CD4-positive, alpha-beta memory T cell (primary cell): ENCODE measurements around the gene TK2. TPM values are rescaled to one million over a fixed set of nuclear protein-coding genes. Genes with fewer than 3 reads are reported as not detected.

Experiments
- CTCF ChIA-PET: fragments of 350-600 bp; sonication (Branson Sonifier 250); formaldehyde crosslinking; loops from one replicate; lab custom pipeline; 2021; ENCODE audit warnings: inconsistent platforms; ENCODE audit not compliant: partially characterized antibody; lab: Charles Lee
- POLR2A ChIA-PET: fragments of 350-600 bp; sonication (Branson Sonifier 250); formaldehyde crosslinking; loops from one replicate; lab custom pipeline; 2021; ENCODE audit not compliant: partially characterized antibody; lab: Charles Lee
- DNase-seq, 5 donors: peaks; one replicate each; pipeline versions ENCODE4 v3.0.0 to v3.0.0-alpha.2; 2020 to 2022; ENCODE audit warnings: mixed read lengths in 1 of 5
- H3K27ac ChIP-seq: one replicate; pipeline ENCODE4 v1.7.0; 2013; ENCODE audit warnings: low read depth, low read length
- H3K27me3 ChIP-seq: 2 replicates; pipeline ENCODE4 v1.7.0; 2013; ENCODE audit warnings: mild to moderate bottlenecking, low read length, moderate library complexity; ENCODE audit not compliant: insufficient read depth
- H3K36me3 ChIP-seq: 2 replicates; pipeline ENCODE4 v1.7.0; 2013; ENCODE audit warnings: mild to moderate bottlenecking, low read length, moderate library complexity; ENCODE audit not compliant: insufficient read depth
- H3K4me1 ChIP-seq: 2 replicates; pipeline ENCODE4 v1.7.0; 2013; ENCODE audit warnings: mild to moderate bottlenecking, low read length, moderate library complexity; ENCODE audit not compliant: insufficient read depth
- H3K4me3 ChIP-seq, 2 donors: one replicate each; pipeline ENCODE4 v1.7.0; 2013; ENCODE audit warnings: low read length in 2 of 2, mild to moderate bottlenecking in 1 of 2
- H3K9me3 ChIP-seq, 2 donors: one replicate each; pipeline ENCODE4 v1.7.0; 2013; ENCODE audit warnings: low read length in 2 of 2, control low read depth in 1 of 2; ENCODE audit not compliant: control insufficient read depth in 1 of 2
- H3K27ac Mint-ChIP-seq, 7 donors: one replicate each; pipeline ENCODE4 v1.8.0; 2020 to 2021; ENCODE audit warnings: mixed read lengths in 7 of 7, mild to moderate bottlenecking in 6 of 7, inconsistent platforms in 3 of 7, moderate library complexity in 3 of 7
- H3K27me3 Mint-ChIP-seq, 2 donors: one replicate each; pipeline ENCODE4 v1.8.0; 2020 to 2021; ENCODE audit warnings: mixed read lengths in 2 of 2
- H3K36me3 Mint-ChIP-seq, 2 donors: one replicate each; pipeline ENCODE4 v1.8.0; 2020 to 2021; ENCODE audit warnings: mixed read lengths in 2 of 2, inconsistent platforms in 1 of 2, mild to moderate bottlenecking in 1 of 2
- H3K4me1 Mint-ChIP-seq, 4 donors: one replicate each; pipeline ENCODE4 v1.8.0; 2020 to 2021; ENCODE audit warnings: mixed read lengths in 4 of 4, mild to moderate bottlenecking in 1 of 4
- H3K4me3 Mint-ChIP-seq, 8 donors: one replicate each; pipeline ENCODE4 v1.8.0; 2020 to 2021; ENCODE audit warnings: mixed read lengths in 8 of 8, mild to moderate bottlenecking in 7 of 8, moderate library complexity in 6 of 8, inconsistent platforms in 3 of 8
- H3K9me3 Mint-ChIP-seq, 8 donors: one replicate each; pipeline ENCODE4 v1.8.0; 2020 to 2021; ENCODE audit warnings: mixed read lengths in 8 of 8, mild to moderate bottlenecking in 5 of 8, inconsistent platforms in 3 of 8, moderate library complexity in 1 of 8
- intact Hi-C: fragments of 100-400 bp; cut with micrococcal nuclease; formaldehyde crosslinking; loops from one replicate; pipeline ENCODE4 v1.15.1; 2023
- polyA plus RNA-seq, 2 donors: library from polyadenylated mRNA; unstranded; fragments of 300-500 nt; fragmentation: Illumina TruSeq; gene quantifications; one replicate each; pipeline ENCODE4 v1.2.3, GENCODE V29; 2021
- total RNA-seq, 2 experiments: library from RNA; stranded (reverse); gene quantifications; one replicate each; pipeline ENCODE4 v1.2.3, GENCODE V29; 2021

TK2 gene
- total and polyA plus RNA-seq, 4 experiments from 2014 or later: 3.9 to 10.2 (median 7.4) TPM

GRCh38 chr16:66566051-66566901 lies 16.4 kb upstream of the TK2 start, which contains the start of gene CMTM1:
TSS of gene CMTM1 (plus strand) at chr16:66566439. CDS start at chr16:66566514, 75 bp downstream.
- no peak for DNase-seq
- H3K9me3 Mint-ChIP-seq: no peaks in the 10 kb centered on the region
- ChIA-PET CTCF (interaction anchor here (5.0 kb wide), 1 partner anchor 42 kb away, joined by 51 read pairs; no protein-coding TSS in a partner anchor), POLR2A (interaction anchor here (0.8 to 1.1 kb wide), 2 partner anchors 8 to 11 kb away, joined by 3 read pairs; no protein-coding TSS in a partner anchor)
- no peak within 1 kb of the TSS for H3K4me3 Mint-ChIP-seq
- Histone ChIP-seq H3K4me3 (no peak within 1 kb of the TSS), H3K27ac (no peak within 1 kb of the TSS), H3K9me3 (no peaks in the 10 kb centered on the region), H3K36me3 (peaks cover 23% of the 10 kb centered on the region), H3K27me3 (no peaks in the 10 kb centered on the region), H3K4me1 (peaks cover 34% of the 10 kb centered on the region)
- H3K27ac Mint-ChIP-seq: peak within 1 kb of the TSS in 2 of 7 donors; percentile 19 to 62
- H3K27me3 Mint-ChIP-seq: no peaks in the 10 kb centered on the region
- intact Hi-C loops: no loop called here
- H3K4me1 Mint-ChIP-seq: peaks cover 25 to 41% (median 33%) of the 10 kb centered on the region in 4 donors
- peaks cover 32 to 46% of the 10 kb centered on the region in 2 donors for H3K36me3 Mint-ChIP-seq

GRCh38 chr16:66563574-66564334 lies 13.8 kb upstream of the TK2 start:
- peak overlapping the region; percentile 20 for H3K27ac ChIP-seq
- peaks cover 32% of the 10 kb centered on the region for H3K36me3 ChIP-seq
- intact Hi-C loops: loop anchor here (2.0 kb wide), 3 partner anchors 25 to 87 kb away; partner anchors contain the start of gene CMTM3
- peaks cover 59% of the 10 kb centered on the region for H3K4me1 ChIP-seq
- no peak overlapping the region for H3K4me3 Mint-ChIP-seq
- peaks cover 32 to 59% of the 10 kb centered on the region in 2 donors for H3K36me3 Mint-ChIP-seq
- no peaks in the 10 kb centered on the region for H3K27me3 ChIP-seq
- no peak for DNase-seq
- no peaks in the 10 kb centered on the region for H3K9me3 Mint-ChIP-seq
- no peaks in the 10 kb centered on the region for H3K9me3 ChIP-seq
- no peak overlapping the region for H3K4me3 ChIP-seq
- POLR2A ChIA-PET: interaction anchor here (1.2 to 4.4 kb wide), 9 partner anchors 12 to 155 kb away, joined by 3 to 76 read pairs (median 9); partner anchors contain the start of genes CKLF, CMTM2, CMTM3 and TK2
- H3K27ac Mint-ChIP-seq: peak overlapping the region; percentile 0 to 88 (median 63)
- CTCF ChIA-PET: interaction anchor here (0.6 to 5.0 kb wide), 34 partner anchors 8 to 787 kb away, joined by 3 to 58 read pairs (median 6); partner anchors contain the start of genes CKLF, CMTM2, DYNC1LI2 and TK2
- H3K4me1 Mint-ChIP-seq: peaks cover 43 to 62% (median 51%) of the 10 kb centered on the region in 4 donors
- H3K27me3 Mint-ChIP-seq: no peaks in the 10 kb centered on the region

DNA sequence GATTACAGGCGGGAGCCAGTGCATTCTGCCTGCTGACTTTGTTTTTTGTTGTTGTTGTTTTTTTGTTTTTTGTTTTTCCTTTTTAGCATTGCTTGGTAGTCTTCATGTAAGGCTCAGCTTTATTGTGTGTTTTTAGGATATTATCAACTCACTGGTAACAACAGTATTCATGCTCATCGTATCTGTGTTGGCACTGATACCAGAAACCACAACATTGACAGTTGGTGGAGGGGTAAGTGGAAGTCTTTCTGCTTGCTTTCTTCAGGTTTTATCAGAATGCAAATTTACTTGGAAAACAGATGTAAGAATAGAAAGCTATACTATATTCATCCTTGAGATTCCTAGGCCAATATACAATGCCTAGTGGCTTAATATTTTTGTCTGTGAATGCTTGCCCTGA lies 13.1 kb upstream of the TK2 start:
- CTCF ChIA-PET: interaction anchor here (0.6 to 5.0 kb wide), 31 partner anchors 9 to 787 kb away, joined by 3 to 58 read pairs (median 6); partner anchors contain the start of genes CKLF, CMTM2 and TK2
- H3K36me3 ChIP-seq: peaks cover 40% of the 10 kb centered on the region
- intact Hi-C loops: loop anchor here (1.0 to 2.0 kb wide), 4 partner anchors 26 to 177 kb away; partner anchors contain the start of gene CMTM3

DNA sequence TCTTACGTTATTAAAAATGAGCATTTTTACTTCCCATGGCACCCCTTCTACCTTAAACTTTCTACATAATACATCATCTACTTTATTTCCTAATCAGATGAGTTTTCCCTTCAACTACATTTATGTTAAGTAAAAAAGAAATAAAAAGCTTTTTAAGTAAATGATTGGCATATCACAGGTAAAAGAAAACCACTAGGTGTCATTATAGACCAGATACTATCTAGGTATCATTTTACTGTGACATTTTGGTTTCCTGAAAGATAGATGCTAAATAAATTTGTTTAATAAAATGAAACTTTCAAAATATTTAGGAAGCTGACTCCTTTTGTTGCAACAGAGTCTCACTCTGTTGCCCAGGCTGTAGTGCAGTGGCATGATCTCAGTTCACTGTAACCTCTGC lies 12.5 kb upstream of the TK2 start:
- intact Hi-C loops: loop anchor here (1.0 to 2.0 kb wide), 4 partner anchors 26 to 178 kb away; partner anchors contain the start of gene CMTM3
- peaks cover 28 to 64% of the 10 kb centered on the region in 2 donors for H3K36me3 Mint-ChIP-seq
- Histone ChIP-seq H3K27me3 (no peaks in the 10 kb centered on the region), H3K36me3 (peaks cover 41% of the 10 kb centered on the region), H3K4me1 (peaks cover 73% of the 10 kb centered on the region), H3K27ac (no peak overlapping the region), H3K4me3 (no peak overlapping the region), H3K9me3 (no peaks in the 10 kb centered on the region)
- H3K27ac Mint-ChIP-seq: peak overlapping the region; percentile 58 to 80 (median 73)
- no peaks in the 10 kb centered on the region for H3K9me3 Mint-ChIP-seq
- H3K4me3 Mint-ChIP-seq: peak overlapping the region in 6 of 8 donors; percentile 15 to 86 (median 64)
- ChIA-PET POLR2A (interaction anchor here (1.2 to 4.4 kb wide), 11 partner anchors 9 to 154 kb away, joined by 3 to 76 read pairs (median 7); partner anchors contain the start of genes CKLF, CMTM2, CMTM3 and TK2), CTCF (interaction anchor here (1.0 to 5.0 kb wide), 28 partner anchors 10 to 305 kb away, joined by 3 to 58 read pairs (median 8); partner anchors contain the start of genes CKLF, CMTM2 and TK2)
- peaks cover 53 to 74% (median 63%) of the 10 kb centered on the region in 4 donors for H3K4me1 Mint-ChIP-seq
- H3K27me3 Mint-ChIP-seq: no peaks in the 10 kb centered on the region
- peak in 3 of 5 donors; percentile 28 to 42 (median 31) for DNase-seq

More for the DNA sequence above, 13.1 kb upstream of the TK2 start:
- no peaks in the 10 kb centered on the region for H3K9me3 Mint-ChIP-seq
- H3K27me3 Mint-ChIP-seq: no peaks in the 10 kb centered on the region
- no peak for DNase-seq
- POLR2A ChIA-PET: interaction anchor here (1.2 to 4.4 kb wide), 10 partner anchors 8 to 155 kb away, joined by 3 to 76 read pairs (median 8); partner anchors contain the start of genes CKLF, CMTM2, CMTM3 and TK2
- peak overlapping the region in 6 of 7 donors; percentile 38 to 80 (median 70) for H3K27ac Mint-ChIP-seq
- H3K4me3 ChIP-seq: no peak overlapping the region
- H3K4me1 Mint-ChIP-seq: peaks cover 50 to 70% (median 58%) of the 10 kb centered on the region in 4 donors
- peaks cover 67% of the 10 kb centered on the region for H3K4me1 ChIP-seq
- peak overlapping the region in 7 of 8 donors; percentile 7 to 66 (median 47) for H3K4me3 Mint-ChIP-seq
- no peaks in the 10 kb centered on the region for H3K27me3 ChIP-seq
- peak overlapping the region; percentile 20 for H3K27ac ChIP-seq
- H3K36me3 Mint-ChIP-seq: peaks cover 31 to 65% of the 10 kb centered on the region in 2 donors
- no peaks in the 10 kb centered on the region for H3K9me3 ChIP-seq

DNA sequence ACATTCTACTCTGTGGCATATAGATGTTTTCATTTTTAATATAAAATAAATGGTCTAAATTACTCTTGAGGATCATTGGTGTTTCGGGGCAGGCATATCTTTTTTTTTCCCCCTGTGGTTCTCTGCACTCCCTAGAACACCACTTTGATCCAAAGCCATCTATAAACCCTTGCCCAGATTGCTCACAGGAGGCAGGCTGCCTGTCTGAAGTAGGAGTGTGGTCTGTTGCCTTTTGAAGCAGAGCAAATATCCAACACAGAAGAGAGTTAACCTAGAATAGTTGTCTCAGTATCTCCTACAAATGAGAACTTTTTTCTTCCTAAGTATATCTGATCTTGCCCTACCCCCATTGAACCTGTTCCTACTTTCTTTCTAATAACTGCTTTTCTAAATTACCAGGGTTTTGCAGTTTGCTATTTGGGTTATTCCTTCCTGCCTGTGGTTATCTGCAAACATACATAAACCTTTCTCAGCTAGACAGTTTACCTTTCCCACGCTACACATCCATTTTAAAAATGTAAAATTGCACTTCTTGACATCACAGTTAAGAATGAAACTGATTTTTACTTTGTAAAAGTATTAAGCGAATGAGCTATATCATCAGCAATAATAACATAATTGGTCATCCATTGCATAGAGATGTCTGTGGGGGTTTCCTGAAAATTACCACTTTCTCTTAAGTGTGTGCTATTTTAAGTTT lies 11.6 kb upstream of the TK2 start:
- Histone ChIP-seq H3K4me3 (no peak overlapping the region), H3K36me3 (peaks cover 37% of the 10 kb centered on the region), H3K27ac (peak overlapping the region; percentile 28), H3K9me3 (no peaks in the 10 kb centered on the region), H3K27me3 (no peaks in the 10 kb centered on the region), H3K4me1 (peaks cover 81% of the 10 kb centered on the region)
- ChIA-PET POLR2A (interaction anchor here (1.2 to 4.4 kb wide), 7 partner anchors 9 to 50 kb away, joined by 5 to 76 read pairs (median 12); partner anchors contain the start of genes CKLF, CMTM3 and TK2), CTCF (interaction anchor here (0.7 to 5.0 kb wide), 21 partner anchors 9 to 306 kb away, joined by 3 to 58 read pairs (median 13); partner anchors contain the start of genes CKLF and TK2)
- no peaks in the 10 kb centered on the region for H3K27me3 Mint-ChIP-seq
- DNase-seq: no peak
- H3K9me3 Mint-ChIP-seq: no peaks in the 10 kb centered on the region
- intact Hi-C loops: loop anchor here (1.0 to 2.0 kb wide), 4 partner anchors 27 to 179 kb away; partner anchors contain the start of gene CMTM3
- peak overlapping the region in 7 of 8 donors; percentile 49 to 86 (median 63) for H3K4me3 Mint-ChIP-seq
- peaks cover 56 to 79% (median 66%) of the 10 kb centered on the region in 4 donors for H3K4me1 Mint-ChIP-seq
- peaks cover 20 to 62% of the 10 kb centered on the region in 2 donors for H3K36me3 Mint-ChIP-seq
- peak overlapping the region; percentile 53 to 92 (median 76) for H3K27ac Mint-ChIP-seq
